Measurements from ENCODE around the gene MDFI.
A peak's percentile ranks its signal among the peaks of the same experiment; 100 is the strongest.

MDFI gene

GRCh38 chr6:41638002-41638934 is at the start of gene MDFI:
Gene MDFI (plus strand): TSS chr6:41638468. CDS start chr6:41638750, 282 bp downstream.
- no peak for DNase-seq

GRCh38 chr6:41589223-41589622 is 49.0 kb upstream of the MDFI start:
- no peak for DNase-seq

- DNase-seq = no peak
Measured at GRCh38 chr6:41589636-41590622, 48.3 kb upstream of the MDFI start.

DNA sequence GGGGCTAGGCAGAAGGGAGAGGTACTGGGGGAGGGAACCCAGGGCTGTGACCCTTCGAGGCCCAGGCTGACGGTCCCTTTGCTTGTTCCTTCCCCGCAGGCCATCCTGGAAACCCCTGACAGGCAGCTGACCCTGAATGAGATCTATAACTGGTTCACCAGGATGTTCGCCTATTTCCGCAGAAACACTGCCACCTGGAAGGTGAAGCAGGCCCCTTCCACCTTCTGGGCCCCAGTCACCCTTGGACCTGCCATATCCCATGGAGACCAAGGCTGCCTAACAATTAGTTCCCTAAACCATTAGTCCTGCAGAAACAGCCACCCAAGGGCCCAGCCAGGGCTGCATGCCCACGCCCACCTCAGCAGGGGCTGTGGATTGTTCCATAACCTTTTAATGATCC is 47.1 kb upstream of the MDFI start:
- DNase-seq = no peak

DNA sequence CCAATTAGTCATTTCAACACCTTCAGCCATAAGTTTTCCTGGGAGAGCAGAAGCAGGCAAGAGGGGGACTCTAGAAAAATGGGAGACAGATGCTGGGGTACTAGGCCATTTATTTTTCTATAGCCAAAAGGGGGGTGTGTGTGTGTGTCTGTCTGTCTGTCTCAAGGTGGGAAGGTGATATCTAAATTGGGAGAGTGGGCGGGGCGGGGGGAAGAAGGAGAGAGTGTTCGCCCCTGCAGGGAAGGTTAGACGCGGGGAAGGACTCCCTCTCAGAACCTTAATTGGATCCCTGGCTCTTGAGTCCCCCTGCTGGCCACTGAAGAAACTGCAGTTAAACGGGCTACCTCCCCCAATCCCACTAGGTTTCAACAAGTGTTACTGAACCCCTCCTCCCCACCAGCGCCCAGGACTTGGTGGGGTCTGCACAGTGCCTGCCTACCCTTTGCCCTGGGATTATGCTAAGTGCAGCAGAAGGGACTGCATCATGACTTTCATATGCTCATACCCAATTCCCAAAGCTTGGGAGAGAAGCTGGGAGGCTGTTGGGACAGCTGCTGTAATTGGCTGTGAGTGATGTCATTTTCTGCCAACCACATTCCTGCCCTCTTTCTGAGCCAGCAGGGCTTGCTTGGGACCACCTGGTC is 46.3 kb upstream of the MDFI start:
- DNase-seq = peak; percentile 86

DNA sequence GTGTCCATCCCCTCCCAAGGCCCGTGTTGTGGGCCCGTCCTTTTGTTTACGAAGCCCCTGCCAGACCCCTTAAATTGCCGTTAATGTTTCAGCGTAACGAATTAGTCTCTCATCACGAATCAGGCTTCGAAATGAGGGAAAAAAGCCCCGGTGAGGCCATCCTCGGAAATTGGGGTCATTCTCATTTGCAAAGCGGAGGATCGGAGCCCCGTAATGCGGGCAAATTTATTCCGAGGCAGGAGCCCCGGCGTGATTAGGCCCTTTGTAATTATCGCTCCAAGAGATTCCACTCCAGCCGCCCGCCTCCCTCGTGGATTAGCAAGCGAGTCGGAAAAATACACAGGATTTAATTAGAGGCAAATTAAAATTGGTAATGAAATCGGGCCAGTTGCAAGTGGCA is 44.9 kb upstream of the MDFI start:
- DNase-seq = no peak

DNA sequence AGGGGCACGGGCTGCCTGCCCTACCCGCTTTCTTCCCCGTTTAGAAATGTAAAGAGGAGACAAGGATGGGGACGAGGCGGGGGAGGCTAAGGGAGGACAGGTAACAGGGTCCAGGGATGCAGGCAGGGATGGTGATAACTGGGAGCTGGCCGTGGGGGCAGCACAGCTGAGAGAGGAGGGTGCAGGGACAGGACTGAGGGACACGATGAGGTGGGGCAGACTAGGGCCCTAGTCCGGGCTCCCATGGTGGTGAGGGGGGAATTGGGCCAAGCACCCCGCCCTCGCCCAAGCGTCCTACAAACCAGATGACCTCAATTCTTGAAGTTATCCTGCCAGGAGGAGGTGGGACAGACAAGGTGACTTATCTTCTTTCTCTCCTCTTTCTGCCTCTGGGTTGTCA is 44.4 kb upstream of the MDFI start:
- no peak for DNase-seq

DNA sequence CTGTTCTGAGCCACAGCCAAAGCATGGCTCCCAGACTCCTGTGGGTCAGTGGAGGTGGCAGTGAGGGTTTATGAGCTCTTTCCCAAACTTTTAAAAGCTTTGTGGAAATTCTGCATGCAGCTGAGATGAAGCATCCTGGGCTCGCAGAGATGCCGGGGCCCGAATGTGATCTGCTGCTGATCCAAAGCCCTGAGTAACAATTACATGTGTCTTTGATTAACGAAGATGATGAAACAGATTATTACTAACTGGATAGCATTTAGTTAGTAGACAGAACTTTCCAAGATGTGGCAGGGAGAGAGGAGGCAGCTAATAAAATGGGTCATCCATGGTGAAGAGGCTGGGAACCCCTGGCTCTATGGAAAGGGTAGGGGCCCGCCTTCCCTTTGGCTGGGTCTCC is 43.9 kb upstream of the MDFI start:
- no peak for DNase-seq

DNA sequence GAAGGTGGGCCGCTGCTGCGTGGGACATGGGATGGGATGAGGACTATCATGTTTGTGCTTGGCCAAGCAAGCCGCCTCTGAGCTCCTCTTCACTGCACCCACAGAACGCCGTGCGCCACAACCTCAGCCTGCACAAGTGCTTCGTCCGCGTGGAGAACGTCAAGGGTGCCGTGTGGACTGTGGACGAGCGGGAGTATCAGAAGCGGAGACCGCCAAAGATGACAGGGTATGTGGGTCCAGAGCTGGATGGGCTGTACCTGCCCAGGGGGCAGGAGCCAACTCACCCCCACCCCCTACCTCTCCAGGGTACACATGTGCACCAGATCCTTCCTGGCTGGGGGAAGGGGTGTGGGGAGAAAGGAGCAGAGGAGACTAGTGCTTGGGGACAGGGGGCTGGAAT is 43.5 kb upstream of the MDFI start:
- DNase-seq = no peak

GRCh38 chr6:41595166-41595565 is 43.1 kb upstream of the MDFI start:
- no peak for DNase-seq

GRCh38 chr6:41596096-41596685 is 42.1 kb upstream of the MDFI start:
- DNase-seq = no peak

DNA sequence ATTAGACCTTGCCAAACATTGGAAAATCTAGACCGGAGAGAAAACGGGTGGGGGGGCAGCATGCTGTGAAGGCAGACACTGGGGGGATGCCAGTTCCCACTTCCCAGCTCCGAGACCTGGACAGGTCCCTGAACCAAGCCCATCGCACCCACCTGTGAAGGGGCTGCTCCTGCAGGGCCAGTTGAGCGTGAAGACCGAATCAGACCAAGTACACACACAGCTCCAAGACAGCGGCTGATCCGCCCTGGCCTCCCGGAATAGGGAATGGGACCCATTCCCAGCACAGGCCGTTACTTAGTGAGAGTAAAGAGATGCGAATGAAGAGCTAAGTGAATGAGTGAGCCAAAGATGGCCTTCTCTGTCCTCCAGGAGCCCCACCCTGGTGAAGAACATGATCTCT is 41.5 kb upstream of the MDFI start:
- DNase-seq = no peak

GRCh38 chr6:41597246-41598000 is 40.8 kb upstream of the MDFI start:
- no peak for DNase-seq

GRCh38 chr6:41598670-41599014 is 39.6 kb upstream of the MDFI start:
- no peak for DNase-seq

- no peak for DNase-seq
Measured at GRCh38 chr6:41599015-41599851, 39.0 kb upstream of the MDFI start.

GRCh38 chr6:41599852-41600445 is 38.3 kb upstream of the MDFI start:
- no peak for DNase-seq

DNA sequence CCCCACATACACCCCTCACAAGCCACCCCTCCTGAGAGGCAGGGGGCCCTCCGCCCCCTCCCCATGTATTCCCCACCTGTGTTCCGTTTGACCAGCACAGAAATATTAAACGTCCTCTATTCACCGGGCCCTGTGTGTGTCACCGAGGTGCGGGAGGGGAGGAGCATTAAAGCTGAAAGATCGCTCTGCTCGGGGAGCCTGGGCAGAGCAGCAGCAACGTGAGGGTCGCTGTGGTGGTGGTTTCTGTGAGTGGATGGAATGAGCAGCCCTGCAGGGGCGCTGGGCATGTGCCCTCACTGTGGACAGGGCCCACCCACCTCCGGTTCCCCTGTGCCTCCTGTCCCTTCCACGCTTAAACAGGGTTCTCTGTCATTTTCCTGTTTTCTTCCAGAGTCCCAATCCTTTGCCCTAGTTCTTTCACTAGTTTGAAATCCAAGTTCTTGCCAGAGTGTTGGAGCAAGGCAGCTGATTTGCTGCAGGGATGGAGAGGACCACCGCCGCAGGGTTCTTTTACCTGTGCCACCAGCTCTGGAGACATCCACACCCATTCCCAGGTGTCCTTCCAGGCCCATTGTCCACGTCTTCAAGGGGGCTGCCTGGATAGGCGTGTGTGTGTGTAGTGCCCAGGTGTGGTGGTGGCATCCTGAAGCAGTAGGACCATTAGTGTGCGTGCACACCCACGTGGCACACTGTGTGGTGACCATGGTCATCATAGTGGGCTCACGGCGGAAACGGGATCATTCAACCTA is 37.6 kb upstream of the MDFI start:
- DNase-seq = no peak

- no peak for DNase-seq
Measured at GRCh38 chr6:41601248-41601549, 37.1 kb upstream of the MDFI start.

- no peak for DNase-seq
Measured at GRCh38 chr6:41602422-41602743, 35.9 kb upstream of the MDFI start.

DNA sequence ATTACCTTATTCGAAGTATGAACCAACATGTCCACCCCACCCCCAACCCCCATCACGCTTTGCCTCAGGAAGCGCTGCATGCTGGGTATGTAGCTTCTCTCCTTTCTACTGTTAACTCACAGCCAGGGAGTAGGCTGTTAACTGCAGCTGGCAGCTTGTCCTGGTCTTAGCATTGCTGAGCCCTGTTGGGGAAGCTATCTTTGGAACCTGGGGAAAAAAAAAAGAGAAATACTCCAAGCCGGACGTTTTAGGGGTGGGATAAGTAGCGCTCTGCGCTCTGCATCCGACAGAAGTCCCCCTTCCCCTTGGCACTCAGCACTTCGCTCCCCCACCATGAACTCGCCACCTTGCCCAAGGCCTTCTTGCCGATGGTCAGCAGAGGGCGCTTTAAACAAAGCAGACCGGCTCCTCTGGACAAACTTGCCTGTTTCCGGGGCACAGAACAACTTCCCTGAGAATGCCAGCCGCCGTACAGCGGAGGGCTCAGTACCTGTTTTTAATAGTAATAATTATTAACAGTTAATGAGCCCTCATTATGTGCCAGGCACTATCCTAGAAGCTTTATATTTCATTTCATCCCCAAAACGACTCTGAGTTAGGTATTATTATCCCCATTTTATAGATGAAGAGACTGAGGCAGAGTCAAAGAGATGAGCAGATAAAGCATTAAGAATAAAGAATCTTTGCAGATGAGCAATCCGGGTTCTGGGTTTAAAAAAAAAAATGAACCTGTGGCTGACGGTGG is 35.2 kb upstream of the MDFI start:
- DNase-seq = peak; percentile 89
